Testis (tissue), 5 donors: ENCODE results near the gene WDHD1. TPM values are rescaled to one million over a fixed set of nuclear protein-coding genes. Genes with fewer than 3 reads are reported as not detected.

Source experiments
- DNase-seq: peaks from one replicate; pipeline ENCODE4 v3.0.0-alpha.2; 2019
- H3K27ac ChIP-seq, 2 donors: fragments of 200-600 bp; sonication (generic); one replicate each; pipeline ENCODE4 v1.5.1; 2019
- H3K27me3 ChIP-seq: fragments of 200-600 bp; sonication (generic); one replicate; pipeline ENCODE4 v1.5.1; 2019
- H3K36me3 ChIP-seq: fragments of 200-600 bp; sonication (generic); one replicate; pipeline ENCODE4 v1.5.1; 2017; ENCODE audit warnings: low read depth; ENCODE audit errors: missing control alignments
- H3K4me1 ChIP-seq: fragments of 200-600 bp; sonication (generic); one replicate; pipeline ENCODE4 v1.5.1; 2019
- H3K4me3 ChIP-seq, 2 donors: fragments of 200-600 bp; sonication (generic); one replicate each; pipeline ENCODE4 v1.5.1; 2017 to 2019
- H3K9me3 ChIP-seq: fragments of 200-600 bp; sonication (generic); one replicate; pipeline ENCODE4 v1.5.1; 2017
- CTCF ChIP-seq, 3 experiments: fragments of 450-650 bp in 2 of 3; fragments of 200-600 bp in 1 of 3; sonication (generic) in 1 of 3; IDR thresholded peaks; one replicate each; pipeline ENCODE4 v1.5.1; 2016 to 2019; ENCODE audit warnings: antibody characterized with exemption in 3 of 3, mild to moderate bottlenecking in 2 of 3, moderate library complexity in 1 of 3
- POLR2A ChIP-seq: fragments of 450-650 bp; IDR thresholded peaks from one replicate; pipeline ENCODE4 v1.6.1; 2017; ENCODE audit warnings: antibody characterized with exemption, mild to moderate bottlenecking, moderate library complexity
- WGBS, 2 donors: methylation state at CpG; one replicate each; pipeline ENCODE4 v1.1.5; 2018; 5-methylcytosine and 5-hydroxymethylcytosine counted together
- intact Hi-C: fragments of 100-400 bp; cut with DNase I; formaldehyde crosslinking; loops from one replicate; pipeline ENCODE4 v1.15.1; 2023; ENCODE audit warnings: low total_unique reads
- long read RNA-seq, 2 donors: transcript quantifications; one replicate each; lab custom pipeline, GENCODE V29; 2026
- polyA plus RNA-seq: library from polyadenylated mRNA; stranded (reverse); fragments of 350-450 nt; fragmentation: Illumina TruSeq; extraction: RNeasy Lipid Tissue Mini Kit (QIAGEN cat#74804); gene quantifications from one replicate; pipeline ENCODE4 v1.2.3, GENCODE V29; 2014; ENCODE audit warnings: low read depth, low replicate concordance; ENCODE audit not compliant: insufficient read depth
- total RNA-seq, 2 donors: library from RNA; depleted of rRNA; stranded (reverse); fragments of >200 nt; gene quantifications; one replicate each; pipeline ENCODE4 v1.2.3, GENCODE V29; 2016

The WDHD1 gene
- total RNA-seq (10 to 100 TPM in 1 of 2 donors, 1 to 10 TPM in 1; 9.0 to 10.4 TPM), polyA plus RNA-seq (5.2 TPM)
- long read RNA-seq, donor 1, result 0 reads
- long read RNA-seq, donor 2, result 0 reads

- TF ChIP-seq POLR2A, result no peak
- no peak for TF ChIP-seq CTCF (IDR thresholded peaks at IDR 0.05)
- Histone ChIP-seq H3K9me3 (no peaks in the 10 kb centered on the region), H3K4me3 (peak within 1 kb of the TSS; percentile 70 to 92), H3K36me3 (no peaks in the 10 kb centered on the region), H3K4me1 (peaks cover 17% of the 10 kb centered on the region), H3K27ac (peak within 1 kb of the TSS; percentile 82 to 86), H3K27me3 (no peaks in the 10 kb centered on the region)
- DNase-seq, result peak; percentile 95
- WGBS, 2 donors, result 1% methylated on average over 46 to 56 of the region's 56 CpGs
- intact Hi-C loops, result no loop called here
Measured at GRCh38 chr14:55026793-55027561, at the start of gene WDHD1, which contains the start of gene SOCS4. WDHD1 (minus strand) TSS chr14:55027099; CDS start chr14:55026787, 312 bp downstream. SOCS4 (plus strand) TSS chr14:55027236; CDS start chr14:55043042, 15,806 bp downstream.

GRCh38 chr14:55075628-55076175, 48.8 kb upstream of the WDHD1 start:
- Histone ChIP-seq H3K27ac (no peak overlapping the region), H3K36me3 (no peaks in the 10 kb centered on the region), H3K4me3 (no peak overlapping the region), H3K4me1 (peaks cover 39% of the 10 kb centered on the region), H3K9me3 (no peaks in the 10 kb centered on the region), H3K27me3 (no peaks in the 10 kb centered on the region)
- intact Hi-C loops, result no loop called here
- peak; percentile 6 for DNase-seq
- WGBS, 2 donors, result 87 to 88% methylated on average over 3 of the region's 3 CpGs
- no peak for TF ChIP-seq POLR2A
- TF ChIP-seq CTCF (IDR thresholded peaks at IDR 0.05), result no peak

- H3K27me3 ChIP-seq, result no peaks in the 10 kb centered on the region
- intact Hi-C loops, result no loop called here
- no peak overlapping the region for H3K27ac ChIP-seq
- H3K9me3 ChIP-seq, result no peaks in the 10 kb centered on the region
- DNase-seq, result peak; percentile 17
- TF ChIP-seq CTCF (IDR thresholded peaks at IDR 0.05) (no peak), POLR2A (no peak)
- WGBS, 2 donors, result 32 to 38% methylated on average over 5 of the region's 5 CpGs
- peaks cover 42% of the 10 kb centered on the region for H3K4me1 ChIP-seq
- no peaks in the 10 kb centered on the region for H3K36me3 ChIP-seq
- H3K4me3 ChIP-seq, result no peak overlapping the region
Measured at GRCh38 chr14:55074662-55075061, 47.8 kb upstream of the WDHD1 start.

GRCh38 chr14:55073856-55074255, 47.0 kb upstream of the WDHD1 start:
- intact Hi-C loops, result no loop called here
- no peaks in the 10 kb centered on the region for H3K27me3 ChIP-seq
- DNase-seq, result peak; percentile 78
- TF ChIP-seq POLR2A (no peak), CTCF (IDR thresholded peaks at IDR 0.05) (no peak)
- no peaks in the 10 kb centered on the region for H3K36me3 ChIP-seq
- no peak overlapping the region for H3K4me3 ChIP-seq
- no peaks in the 10 kb centered on the region for H3K9me3 ChIP-seq
- H3K27ac ChIP-seq, result no peak overlapping the region
- 33 to 51% methylated on average over 2 of the region's 2 CpGs for WGBS, 2 donors
- H3K4me1 ChIP-seq, result peaks cover 42% of the 10 kb centered on the region
